Tibial nerve (tissue), 4 donors: ENCODE measurements around the gene MSL1.

ENCODE experiments used
- CTCF ChIP-seq, 5 experiments: fragments of 200-600 bp in 3 of 5; fragments of 450-650 bp in 2 of 5; sonication (generic) in 3 of 5; IDR thresholded peaks; one replicate each; pipeline ENCODE4 v1.5.1; 2016 to 2019; ENCODE audit warnings: antibody characterized with exemption in 5 of 5, mild to moderate bottlenecking in 3 of 5, moderate library complexity in 2 of 5
- EP300 ChIP-seq, 2 donors: sonication (generic); formaldehyde crosslinking; IDR thresholded peaks; one replicate each; pipeline ENCODE4 v1.6.1; 2017; ENCODE audit warnings: antibody characterized with exemption in 2 of 2, mild to moderate bottlenecking in 1 of 2
- POLR2A ChIP-seq, 2 donors: fragments of 450-650 bp; IDR thresholded peaks; one replicate each; pipeline ENCODE4 v1.6.1; 2017; ENCODE audit warnings: antibody characterized with exemption in 2 of 2, mild to moderate bottlenecking in 2 of 2, moderate library complexity in 2 of 2

- no peak for TF ChIP-seq POLR2A (IDR thresholded peaks at IDR 0.05)
- no peak for TF ChIP-seq EP300 (IDR thresholded peaks at IDR 0.05)
- no peak for TF ChIP-seq CTCF (IDR thresholded peaks at IDR 0.05)
These were observed 6.7 kb upstream of the MSL1 start for GRCh38 chr17:40115101-40115436.
